Uterus (tissue), 2 donors: Measurements from ENCODE around the gene DAP.

Source experiments
- POLR2A ChIP-seq, 2 donors: fragments of 450-650 bp; IDR thresholded peaks; one replicate each; pipeline ENCODE4 v1.6.1; 2016; ENCODE audit warnings: antibody characterized with exemption in 2 of 2, mild to moderate bottlenecking in 1 of 2, moderate library complexity in 1 of 2
- TF ChIP-seq, protein P1 (sequence below), 4 experiments: fragments of 200-600 bp in 2 of 4; fragments of 450-650 bp in 2 of 4; sonication (generic) in 2 of 4; IDR thresholded peaks; one replicate each; pipeline ENCODE4 v1.5.1; 2016 to 2019; ENCODE audit warnings: antibody characterized with exemption in 4 of 4, mild to moderate bottlenecking in 2 of 4, moderate library complexity in 1 of 4

DNA sequence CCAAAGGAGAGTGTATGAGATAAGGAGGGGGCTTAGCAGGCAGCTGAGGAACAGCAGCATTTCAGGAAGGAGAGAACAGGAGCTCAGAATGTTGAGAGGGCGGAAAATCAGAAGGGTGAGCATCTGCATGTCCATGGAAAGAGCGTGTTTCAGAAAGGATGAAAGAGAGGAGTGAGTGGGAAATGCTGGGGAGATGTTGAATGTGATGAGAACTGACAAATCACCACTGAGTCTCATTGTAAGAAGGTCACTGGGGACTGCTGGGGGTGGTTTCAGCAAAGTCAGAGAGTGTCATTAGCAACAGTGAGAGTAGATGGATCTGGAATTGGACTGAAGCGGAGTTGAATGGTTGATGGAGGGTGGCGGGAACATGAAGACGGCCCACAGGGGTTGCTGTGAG lies 131.4 kb downstream of the DAP start:
- TF ChIP-seq, protein P1, sequence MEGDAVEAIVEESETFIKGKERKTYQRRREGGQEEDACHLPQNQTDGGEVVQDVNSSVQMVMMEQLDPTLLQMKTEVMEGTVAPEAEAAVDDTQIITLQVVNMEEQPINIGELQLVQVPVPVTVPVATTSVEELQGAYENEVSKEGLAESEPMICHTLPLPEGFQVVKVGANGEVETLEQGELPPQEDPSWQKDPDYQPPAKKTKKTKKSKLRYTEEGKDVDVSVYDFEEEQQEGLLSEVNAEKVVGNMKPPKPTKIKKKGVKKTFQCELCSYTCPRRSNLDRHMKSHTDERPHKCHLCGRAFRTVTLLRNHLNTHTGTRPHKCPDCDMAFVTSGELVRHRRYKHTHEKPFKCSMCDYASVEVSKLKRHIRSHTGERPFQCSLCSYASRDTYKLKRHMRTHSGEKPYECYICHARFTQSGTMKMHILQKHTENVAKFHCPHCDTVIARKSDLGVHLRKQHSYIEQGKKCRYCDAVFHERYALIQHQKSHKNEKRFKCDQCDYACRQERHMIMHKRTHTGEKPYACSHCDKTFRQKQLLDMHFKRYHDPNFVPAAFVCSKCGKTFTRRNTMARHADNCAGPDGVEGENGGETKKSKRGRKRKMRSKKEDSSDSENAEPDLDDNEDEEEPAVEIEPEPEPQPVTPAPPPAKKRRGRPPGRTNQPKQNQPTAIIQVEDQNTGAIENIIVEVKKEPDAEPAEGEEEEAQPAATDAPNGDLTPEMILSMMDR (IDR thresholded peaks at IDR 0.05) = no peak
- TF ChIP-seq POLR2A (IDR thresholded peaks at IDR 0.05) = no peak
